Skeletal muscle satellite cell (primary cell): ENCODE results near the gene IGSF9B.

Experiments
- H3K27me3 ChIP-seq: 2 replicates; pipeline ENCODE4 v1.7.0; 2013; ENCODE audit warnings: low read length; ENCODE audit not compliant: control insufficient read depth, insufficient read depth
- H3K36me3 ChIP-seq: 2 replicates; pipeline ENCODE4 v1.7.0; 2013; ENCODE audit warnings: mild to moderate bottlenecking, control low read depth, low read length; ENCODE audit not compliant: insufficient read depth
- H3K4me1 ChIP-seq: 2 replicates; pipeline ENCODE4 v1.7.0; 2013; ENCODE audit warnings: low read length; ENCODE audit not compliant: control insufficient read depth, insufficient read depth
- H3K4me2 ChIP-seq: 2 replicates; pipeline ENCODE4 v1.7.0; 2013; ENCODE audit warnings: mild to moderate bottlenecking, low read length
- H3K4me3 ChIP-seq: 2 replicates; pipeline ENCODE4 v1.7.0; 2013; ENCODE audit warnings: low read length
- H3K9ac ChIP-seq: 2 replicates; pipeline ENCODE4 v1.7.0; 2013; ENCODE audit warnings: mild to moderate bottlenecking, low read depth, low read length, moderate library complexity
- H3K9me3 ChIP-seq: replicated peaks from 2 replicates; pipeline ENCODE4 v1.7.0; 2013; ENCODE audit warnings: mild to moderate bottlenecking, control low read depth, low read length

The IGSF9B gene

DNA sequence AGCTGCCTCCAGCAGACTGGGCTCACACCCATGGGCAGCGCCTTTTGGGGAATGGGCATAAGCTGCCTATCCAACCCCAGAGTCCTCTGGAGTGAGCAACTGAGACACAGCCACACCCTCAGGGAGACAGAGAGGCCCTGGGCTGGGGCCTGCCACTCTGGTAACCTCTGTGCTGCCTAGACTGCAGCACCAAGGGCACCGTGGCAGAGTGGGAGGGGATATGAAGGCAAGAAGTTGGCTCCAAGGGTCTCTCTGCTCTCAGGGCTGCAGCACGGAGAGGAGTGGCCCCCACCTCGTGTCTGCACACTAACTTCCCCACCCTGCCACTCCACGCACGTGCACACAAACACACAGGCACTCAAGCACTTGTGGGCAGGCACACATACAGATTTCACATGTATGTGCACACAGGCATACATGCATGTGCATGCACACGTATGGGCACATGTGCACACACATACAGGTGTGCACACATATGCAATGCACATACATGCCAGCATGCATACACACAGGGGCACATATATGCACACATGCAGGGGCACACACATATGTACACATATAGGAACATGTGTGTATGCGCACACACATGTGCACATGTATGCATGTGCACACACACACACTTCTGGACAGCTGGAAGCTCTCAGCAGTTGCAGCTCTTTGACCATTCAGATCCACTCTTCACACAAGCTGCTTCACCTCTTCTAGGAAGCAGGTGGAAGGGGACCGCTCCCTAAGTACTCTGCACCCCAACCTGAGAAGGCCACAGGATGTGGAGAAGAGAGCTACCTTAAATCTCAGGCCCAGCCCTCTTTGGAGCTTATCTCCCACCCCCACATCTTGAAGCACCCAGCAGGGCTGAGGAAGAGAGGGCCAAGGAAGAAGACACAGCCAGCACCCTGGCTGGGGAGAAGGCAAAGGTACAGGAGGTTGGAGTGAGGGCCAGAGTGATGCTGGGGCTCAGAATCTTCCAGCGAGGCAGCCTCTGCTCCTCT is 4.3 kb downstream of the IGSF9B start:
- peaks cover 64% of the 10 kb centered on the region for H3K27me3 ChIP-seq
- no peak overlapping the region for H3K9ac ChIP-seq
- H3K4me2 ChIP-seq = no peak overlapping the region
- no peaks in the 10 kb centered on the region for H3K36me3 ChIP-seq
- H3K4me1 ChIP-seq = peaks cover 3% of the 10 kb centered on the region
- H3K9me3 ChIP-seq = no peaks in the 10 kb centered on the region
- H3K4me3 ChIP-seq = no peak overlapping the region

DNA sequence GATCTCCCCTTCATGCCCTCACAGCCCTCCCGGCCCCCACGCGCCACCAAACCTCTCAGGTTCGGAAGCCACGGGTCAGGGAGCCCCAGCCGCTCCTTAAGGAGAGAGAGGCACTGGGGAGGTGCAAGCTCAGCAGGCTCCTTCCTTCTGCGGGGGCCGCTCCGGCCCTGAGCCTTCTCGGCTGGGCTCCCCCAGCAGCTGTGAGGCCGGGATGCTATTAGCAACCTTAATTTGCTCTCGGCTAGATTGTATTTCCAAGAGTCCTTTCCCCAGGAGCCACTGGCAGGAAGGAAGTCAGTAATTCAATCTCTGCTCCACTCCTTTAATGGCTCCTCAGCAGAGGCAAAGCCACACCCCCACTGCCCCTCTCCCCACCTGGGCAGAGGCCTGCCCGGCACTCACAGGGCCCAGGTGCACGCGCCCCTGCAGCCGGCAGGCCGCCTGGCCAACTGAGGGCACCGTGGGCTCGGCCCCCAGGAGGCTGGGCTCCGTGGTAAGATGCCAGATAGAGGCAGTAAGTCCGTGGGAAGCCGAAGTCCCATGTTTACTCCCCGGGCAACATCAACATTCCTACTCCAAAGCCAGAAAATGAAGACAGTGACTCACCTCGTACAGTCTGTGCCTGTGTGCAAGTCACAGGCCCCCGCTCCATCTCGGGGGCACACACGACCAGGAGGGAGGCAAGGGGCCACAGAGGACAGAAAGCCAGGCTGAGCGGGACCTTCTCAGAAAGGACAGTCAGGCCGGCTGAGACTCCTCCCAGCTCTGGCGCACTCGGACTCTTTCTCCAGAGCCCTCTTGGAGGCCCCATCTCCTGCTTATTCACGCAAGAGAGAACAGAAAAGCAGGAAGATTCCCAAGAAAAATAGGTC is 5.2 kb downstream of the IGSF9B start:
- Histone ChIP-seq H3K4me2 (peak overlapping the region; percentile 25), H3K27me3 (peaks cover 62% of the 10 kb centered on the region), H3K4me3 (no peak overlapping the region), H3K9ac (no peak overlapping the region), H3K4me1 (peaks cover 3% of the 10 kb centered on the region), H3K36me3 (no peaks in the 10 kb centered on the region), H3K9me3 (no peaks in the 10 kb centered on the region)

DNA sequence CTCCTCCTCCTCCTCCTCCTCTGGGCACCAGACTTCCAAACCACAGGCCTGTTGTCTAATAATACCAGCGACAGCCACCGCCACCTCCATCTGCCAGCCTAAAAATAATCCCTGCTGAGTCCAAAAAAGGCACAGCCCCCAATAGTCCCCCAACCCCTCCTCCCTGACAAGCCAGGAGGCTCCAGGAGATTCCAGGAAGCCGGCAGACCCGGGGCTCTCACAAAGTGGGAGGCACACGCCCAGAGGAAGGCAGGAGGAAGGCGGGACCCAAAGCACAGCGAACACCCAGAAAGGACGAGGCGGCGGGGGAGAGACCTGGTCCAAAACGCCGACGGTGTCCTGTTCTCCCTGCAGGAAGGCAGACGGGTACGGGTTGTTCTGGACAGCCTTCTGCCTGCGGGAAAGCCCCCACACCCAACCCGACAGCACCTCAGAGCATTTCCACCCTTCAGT is 5.9 kb downstream of the IGSF9B start:
- Histone ChIP-seq H3K9me3 (no peaks in the 10 kb centered on the region), H3K4me3 (no peak overlapping the region), H3K36me3 (no peaks in the 10 kb centered on the region), H3K4me2 (no peak overlapping the region), H3K4me1 (peaks cover 3% of the 10 kb centered on the region), H3K9ac (no peak overlapping the region), H3K27me3 (peaks cover 59% of the 10 kb centered on the region)

DNA sequence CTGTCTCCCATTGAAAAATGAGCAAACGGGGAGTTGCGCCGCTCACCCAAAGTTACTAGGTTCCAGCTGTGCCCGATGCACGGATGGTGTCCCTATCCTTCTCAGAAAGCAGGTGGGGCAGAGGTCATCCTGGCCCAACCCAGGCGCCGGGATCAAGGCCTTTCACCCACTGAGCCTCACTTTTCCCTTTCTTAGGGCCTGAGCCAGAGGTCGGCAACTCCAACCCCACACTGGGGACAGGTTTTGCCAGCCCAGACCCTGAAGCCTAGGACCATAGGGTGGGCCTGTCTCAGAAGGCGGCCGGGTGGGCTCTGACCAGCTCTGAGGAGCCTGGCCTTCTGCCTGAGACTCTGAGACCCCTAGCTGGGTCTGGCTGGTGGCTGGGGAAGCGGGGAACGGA is 6.3 kb downstream of the IGSF9B start:
- H3K27me3 ChIP-seq = peaks cover 56% of the 10 kb centered on the region
- H3K9me3 ChIP-seq = no peaks in the 10 kb centered on the region
- H3K4me2 ChIP-seq = no peak overlapping the region
- peaks cover 3% of the 10 kb centered on the region for H3K4me1 ChIP-seq
- H3K4me3 ChIP-seq = no peak overlapping the region
- H3K36me3 ChIP-seq = no peaks in the 10 kb centered on the region
- no peak overlapping the region for H3K9ac ChIP-seq

- peaks cover 3% of the 10 kb centered on the region for H3K4me1 ChIP-seq
These were observed 7.6 kb downstream of the IGSF9B start for GRCh38 chr11:133949129-133949528.

DNA sequence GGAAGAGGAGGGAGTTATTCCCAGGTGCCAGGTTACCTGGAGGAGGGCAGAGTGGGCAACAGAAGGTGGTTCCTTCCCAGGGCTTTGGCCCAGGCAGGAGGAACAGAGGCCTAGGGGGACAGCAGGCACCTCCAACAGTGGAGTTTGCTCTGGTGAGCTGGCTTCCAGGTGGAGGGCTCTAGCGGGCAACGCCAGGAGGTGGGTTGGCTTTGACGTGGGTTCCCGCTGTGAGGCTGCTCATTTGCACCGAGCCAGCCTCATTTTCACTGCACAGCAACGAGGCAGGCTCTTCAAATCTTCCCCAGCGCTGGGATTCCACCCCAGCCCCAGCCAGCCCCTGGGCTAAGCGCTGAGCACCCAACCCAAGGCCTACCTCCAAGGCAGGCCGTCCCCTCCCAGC is 8.1 kb downstream of the IGSF9B start:
- Histone ChIP-seq H3K4me1 (peaks cover 3% of the 10 kb centered on the region), H3K4me3 (no peak overlapping the region), H3K9ac (no peak overlapping the region), H3K9me3 (no peaks in the 10 kb centered on the region), H3K4me2 (no peak overlapping the region), H3K27me3 (peaks cover 39% of the 10 kb centered on the region), H3K36me3 (no peaks in the 10 kb centered on the region)

More at GRCh38 chr11:133949129-133949528, 7.6 kb downstream of the IGSF9B start:
- Histone ChIP-seq H3K27me3 (peaks cover 43% of the 10 kb centered on the region), H3K36me3 (no peaks in the 10 kb centered on the region), H3K4me2 (no peak overlapping the region), H3K9ac (no peak overlapping the region), H3K4me3 (no peak overlapping the region), H3K9me3 (no peaks in the 10 kb centered on the region)

DNA sequence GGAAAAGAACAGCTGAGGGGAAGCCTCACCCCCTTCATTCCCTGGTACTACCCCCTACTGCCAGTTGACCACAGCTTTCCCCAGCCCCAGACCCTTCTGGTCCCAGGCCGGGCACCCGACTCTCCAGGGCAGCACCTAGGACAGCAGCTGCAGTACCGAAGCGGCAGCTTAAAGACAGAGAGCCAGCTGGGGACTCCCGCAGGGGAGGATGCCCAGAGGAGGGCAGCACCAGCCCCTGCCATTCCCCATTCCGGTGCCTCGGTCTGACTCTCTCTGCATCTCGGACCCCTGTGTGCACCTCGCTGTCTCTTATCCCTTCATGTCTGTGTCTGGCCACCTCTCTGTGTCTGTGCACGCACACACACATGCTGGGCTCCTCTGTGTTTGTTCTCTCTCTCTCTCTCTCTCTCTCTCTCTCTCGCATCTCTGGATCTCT is 9.4 kb downstream of the IGSF9B start:
- H3K4me3 ChIP-seq = no peak overlapping the region
- peaks cover 30% of the 10 kb centered on the region for H3K27me3 ChIP-seq
- H3K36me3 ChIP-seq = no peaks in the 10 kb centered on the region
- no peaks in the 10 kb centered on the region for H3K9me3 ChIP-seq
- H3K9ac ChIP-seq = no peak overlapping the region
- peaks cover 3% of the 10 kb centered on the region for H3K4me1 ChIP-seq
- no peak overlapping the region for H3K4me2 ChIP-seq

DNA sequence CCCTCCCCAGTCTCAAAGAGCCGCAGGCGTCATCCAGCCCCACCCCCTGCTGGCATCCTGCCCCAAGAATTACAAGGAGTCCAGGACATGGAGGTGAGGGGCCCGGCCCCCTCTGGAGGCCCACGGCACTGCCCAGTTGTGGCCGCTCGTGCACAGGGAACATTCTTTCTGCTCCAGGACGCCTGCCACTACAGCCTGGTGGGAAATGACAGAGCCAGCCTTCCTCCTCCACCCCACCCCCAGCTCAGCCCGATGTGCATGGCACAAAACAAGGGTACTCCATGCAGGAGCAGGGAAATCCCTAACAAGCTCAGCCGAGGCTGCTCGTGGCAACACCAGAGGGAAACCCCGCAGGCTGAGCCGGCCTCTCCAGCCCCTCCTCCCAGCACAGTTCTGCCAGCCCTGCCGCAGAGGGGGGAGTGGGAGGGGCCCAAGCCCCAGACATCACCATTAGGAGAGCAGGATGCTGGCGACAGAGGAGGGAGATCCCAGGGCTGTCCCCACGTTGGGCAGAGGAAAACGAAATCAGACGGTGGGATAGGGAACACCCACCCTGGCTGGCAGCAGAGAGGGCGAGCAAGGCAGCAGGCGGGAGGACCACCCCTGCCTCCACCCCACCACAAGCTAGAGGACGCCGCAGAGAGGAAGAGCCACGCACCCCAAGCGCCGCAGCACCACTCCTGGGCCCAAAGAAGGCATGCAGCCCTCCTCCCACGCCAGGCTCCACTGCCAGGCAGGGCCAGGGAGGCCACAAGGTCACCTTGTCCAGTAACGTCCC is 10.0 kb downstream of the IGSF9B start:
- peaks cover 25% of the 10 kb centered on the region for H3K27me3 ChIP-seq
- H3K36me3 ChIP-seq = no peaks in the 10 kb centered on the region
- no peak overlapping the region for H3K4me2 ChIP-seq
- H3K4me1 ChIP-seq = peaks cover 3% of the 10 kb centered on the region
- H3K9me3 ChIP-seq = no peaks in the 10 kb centered on the region
- no peak overlapping the region for H3K9ac ChIP-seq
- H3K4me3 ChIP-seq = no peak overlapping the region

DNA sequence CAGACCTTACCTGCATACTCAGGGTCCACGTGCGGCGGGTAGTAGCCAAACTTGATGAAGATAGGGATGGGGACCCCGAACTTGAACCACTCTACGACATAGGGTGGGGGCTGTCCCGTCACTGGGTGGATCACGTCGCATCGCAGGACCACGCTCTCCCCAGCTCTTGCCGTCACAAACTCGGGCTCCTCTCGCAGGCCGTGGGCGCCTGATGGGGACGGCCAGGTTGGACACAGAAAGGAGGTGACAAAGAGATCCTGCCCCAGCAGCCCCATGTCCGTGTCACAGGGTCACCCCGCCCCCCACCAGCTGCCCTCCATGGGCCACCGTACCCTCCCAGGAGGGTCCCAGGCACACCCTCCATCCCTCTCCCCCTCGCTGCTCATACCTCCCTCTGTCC is 10.7 kb downstream of the IGSF9B start:
- Histone ChIP-seq H3K9ac (no peak overlapping the region), H3K36me3 (no peaks in the 10 kb centered on the region), H3K4me2 (no peak overlapping the region), H3K4me3 (no peak overlapping the region), H3K9me3 (no peaks in the 10 kb centered on the region), H3K27me3 (peaks cover 18% of the 10 kb centered on the region), H3K4me1 (no peaks in the 10 kb centered on the region)

DNA sequence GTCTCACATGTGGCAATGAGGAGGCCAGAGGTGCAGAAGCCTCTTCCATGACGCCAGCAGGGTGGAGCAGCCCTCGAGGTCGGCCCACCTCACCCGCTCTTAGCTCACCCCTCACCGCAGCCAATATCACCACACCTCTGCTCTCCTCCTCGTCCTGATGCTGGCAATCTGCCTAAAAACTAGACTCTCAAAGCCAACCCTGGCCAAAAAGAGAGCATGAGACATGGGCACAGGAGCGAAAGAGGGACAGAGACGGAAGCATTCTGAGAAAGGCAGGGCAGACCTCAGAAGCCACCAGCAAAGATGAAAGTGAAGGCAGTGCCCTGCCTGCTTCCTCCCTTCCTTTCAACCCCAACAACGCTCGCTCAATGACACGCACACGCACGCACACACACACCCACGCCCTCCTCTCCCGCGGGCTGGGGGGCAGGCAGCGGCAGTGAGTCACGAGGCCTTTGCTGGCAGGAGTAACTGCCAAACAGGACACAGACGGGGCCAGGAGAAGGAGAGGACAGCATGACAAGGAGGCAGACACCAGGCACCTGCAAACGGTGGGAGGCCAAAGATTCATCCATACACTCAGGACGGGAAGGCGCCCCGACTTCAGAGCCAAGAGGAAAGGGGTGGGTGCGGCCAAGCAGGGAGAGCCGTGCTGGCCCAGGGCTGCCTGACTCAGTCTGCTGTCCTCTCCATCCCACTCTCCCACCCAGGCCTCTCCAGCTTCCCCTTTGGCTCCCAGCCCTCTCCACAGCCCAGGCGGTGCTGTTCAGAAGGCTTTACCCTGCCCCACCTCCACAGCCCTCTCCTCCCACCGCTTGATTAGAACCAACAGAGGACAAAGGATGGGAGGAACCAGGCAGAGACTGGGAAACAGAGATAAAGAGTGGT is 11.4 kb downstream of the IGSF9B start:
- Histone ChIP-seq H3K4me1 (no peaks in the 10 kb centered on the region), H3K4me3 (no peak overlapping the region), H3K27me3 (peaks cover 11% of the 10 kb centered on the region), H3K4me2 (no peak overlapping the region), H3K9me3 (no peaks in the 10 kb centered on the region), H3K9ac (no peak overlapping the region), H3K36me3 (no peaks in the 10 kb centered on the region)
